ENCODE results near the gene ITGA2.
"Not testable (repeated sequence)": the region's sequence is repeated elsewhere in the genome, so short reads cannot be mapped to it uniquely, and the experiment has no call there.

ITGA2 gene

DNA sequence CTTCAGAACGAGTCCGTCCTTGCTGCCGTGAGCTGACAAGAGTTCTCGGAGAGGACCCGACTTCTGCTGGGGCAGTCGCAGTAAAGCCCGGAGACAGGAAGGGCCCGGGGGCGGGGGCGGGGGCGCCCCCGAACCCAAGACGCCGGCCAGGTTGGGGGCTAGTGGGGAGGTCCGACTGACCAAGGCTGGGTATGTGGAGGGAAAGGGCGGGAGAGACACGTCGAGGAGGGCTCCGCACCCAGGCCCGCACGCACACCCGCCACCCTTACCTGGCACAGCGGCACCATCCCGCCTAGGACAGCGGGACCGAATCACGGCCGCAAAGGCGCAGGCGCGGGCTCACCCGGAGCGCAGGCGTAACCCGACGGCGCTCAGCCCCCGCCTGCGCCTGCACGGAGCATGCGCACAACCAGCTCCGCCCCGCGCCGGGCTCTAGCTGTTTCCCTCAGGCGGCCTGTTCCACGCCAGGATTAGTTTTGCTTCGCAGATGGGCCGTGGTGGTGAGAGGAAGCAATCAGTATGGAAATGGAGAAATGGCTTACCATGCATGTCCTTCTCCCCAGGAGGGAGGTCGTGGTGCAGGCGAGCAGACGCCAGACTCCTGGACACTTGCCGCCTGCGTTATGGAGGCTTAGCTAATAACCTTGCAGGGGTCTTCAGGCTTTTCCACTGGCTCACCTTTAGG is 120.4 kb downstream of the ITGA2 start, which contains the start of gene MOCS2:
TSS of gene MOCS2 (minus strand) at position 315 of the 685 bp plus-strand sequence. CDS start 2,583 bp downstream, outside the sequence.
- peak; percentile 91 for DNase-seq

DNA sequence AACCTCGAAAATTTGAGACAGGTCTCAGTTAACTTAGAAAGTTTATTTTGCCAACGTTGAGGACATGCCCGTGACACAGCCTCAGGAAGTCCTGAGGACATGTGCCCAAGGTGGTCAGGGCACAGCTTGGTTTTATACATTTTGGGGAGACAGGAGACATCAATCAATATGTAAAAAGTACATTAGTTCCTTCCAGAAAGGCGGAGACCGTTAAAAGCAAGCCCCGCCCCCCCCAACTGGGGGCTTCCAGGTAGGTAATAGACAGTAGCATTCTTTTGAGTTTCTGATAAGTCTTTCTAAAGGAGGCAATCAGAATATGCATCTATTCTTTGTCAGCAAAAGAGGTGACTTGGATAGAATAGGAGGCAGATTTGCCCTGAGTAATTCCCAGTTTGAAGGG is 121.0 kb downstream of the ITGA2 start:
- DNase-seq = no peak

DNA sequence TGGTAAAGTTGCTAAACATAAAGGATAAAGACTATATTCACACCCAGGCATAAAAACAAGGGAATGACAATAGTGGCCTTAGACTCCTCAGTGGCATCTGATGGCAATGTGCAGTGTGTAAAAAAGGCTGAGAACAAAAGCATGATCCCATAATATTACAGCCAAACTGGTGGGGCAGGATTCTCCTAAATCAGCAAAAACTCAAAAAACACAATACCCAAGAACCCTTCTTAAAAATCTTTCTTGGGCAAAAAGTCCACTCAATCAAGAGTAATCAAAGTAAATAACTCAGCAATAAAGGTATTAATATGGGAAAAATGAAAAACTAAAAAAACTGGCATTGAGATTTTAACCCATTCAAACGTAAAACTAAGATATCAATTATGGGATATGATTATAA is 122.0 kb downstream of the ITGA2 start:
- no peak for DNase-seq

DNA sequence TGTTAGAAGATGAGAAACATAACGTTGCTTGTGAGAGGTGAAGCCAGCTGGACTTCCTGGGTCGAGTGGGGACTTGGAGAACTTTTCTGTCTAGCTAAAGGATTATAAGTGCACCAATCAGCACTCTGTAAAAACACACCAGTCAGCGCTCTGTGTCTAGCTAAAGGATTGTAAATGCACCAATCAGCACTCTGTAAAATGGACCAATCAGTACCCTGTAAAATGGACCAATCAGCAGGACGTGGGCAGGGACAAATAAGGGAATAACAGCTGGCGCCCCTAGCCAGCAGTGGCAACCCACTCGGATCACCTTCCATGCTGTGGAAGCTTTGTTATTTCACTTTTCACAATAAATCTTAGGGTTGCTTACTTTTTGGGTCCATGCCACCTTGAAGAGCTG is 123.2 kb downstream of the ITGA2 start:
- DNase-seq = not testable (repeated sequence)

DNA sequence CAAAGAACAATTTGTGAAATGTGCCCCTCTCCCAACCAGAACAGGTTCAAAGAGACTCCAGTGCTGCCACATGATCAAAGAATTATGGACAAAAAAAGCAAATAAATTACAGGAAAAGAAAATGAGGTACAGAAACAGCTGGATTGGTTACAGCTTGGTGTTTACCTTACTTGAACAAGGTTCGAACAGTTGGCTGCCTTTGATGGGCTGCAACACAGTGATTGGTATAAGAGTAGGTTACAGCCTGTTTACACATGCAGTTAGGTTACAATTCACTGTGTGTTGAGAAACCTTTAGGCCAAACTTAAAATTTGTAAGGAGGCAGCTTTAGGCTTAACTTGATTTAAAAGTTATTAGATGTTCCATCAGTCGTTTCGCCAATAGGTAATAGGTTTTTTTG is 123.8 kb downstream of the ITGA2 start:
- no peak for DNase-seq

DNA sequence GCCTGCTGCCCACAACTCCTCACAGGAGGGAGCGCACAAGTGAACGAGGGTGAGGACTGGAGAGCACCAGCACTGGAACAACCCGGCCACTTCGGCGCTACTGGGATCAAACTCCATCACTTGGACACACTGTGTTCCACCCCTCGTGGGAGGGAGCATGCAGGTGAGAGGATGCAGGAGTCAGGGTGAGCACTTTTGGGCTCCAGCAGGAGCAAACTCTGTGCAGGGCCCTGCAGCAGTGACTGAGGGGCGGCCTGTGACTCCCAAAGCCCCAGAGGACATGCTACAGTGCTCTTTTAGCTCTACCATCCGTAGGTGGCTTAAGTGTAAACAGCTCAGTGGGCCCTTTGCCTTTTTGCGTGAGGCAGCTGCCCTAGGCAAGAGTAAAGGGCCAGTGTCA is 124.8 kb downstream of the ITGA2 start:
- no peak for DNase-seq

DNA sequence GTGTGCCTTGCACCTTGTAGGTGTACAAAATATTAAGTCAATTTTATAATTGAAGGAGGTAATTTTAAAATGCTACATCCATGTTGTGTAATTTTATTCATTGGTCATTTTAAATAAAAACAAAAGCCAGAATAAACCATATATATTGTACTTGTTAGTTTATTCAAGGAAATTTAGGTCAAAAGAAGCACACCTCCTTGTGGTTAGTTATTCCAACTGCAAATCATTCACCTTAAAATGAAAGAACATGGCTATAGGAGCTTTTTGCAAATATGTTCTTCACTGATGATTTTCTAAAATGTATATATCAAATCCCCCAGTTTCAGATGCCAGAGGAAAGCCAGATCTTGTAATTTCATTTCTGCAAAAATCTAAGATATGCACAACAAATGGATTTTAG is 125.8 kb downstream of the ITGA2 start:
- DNase-seq = no peak

DNA sequence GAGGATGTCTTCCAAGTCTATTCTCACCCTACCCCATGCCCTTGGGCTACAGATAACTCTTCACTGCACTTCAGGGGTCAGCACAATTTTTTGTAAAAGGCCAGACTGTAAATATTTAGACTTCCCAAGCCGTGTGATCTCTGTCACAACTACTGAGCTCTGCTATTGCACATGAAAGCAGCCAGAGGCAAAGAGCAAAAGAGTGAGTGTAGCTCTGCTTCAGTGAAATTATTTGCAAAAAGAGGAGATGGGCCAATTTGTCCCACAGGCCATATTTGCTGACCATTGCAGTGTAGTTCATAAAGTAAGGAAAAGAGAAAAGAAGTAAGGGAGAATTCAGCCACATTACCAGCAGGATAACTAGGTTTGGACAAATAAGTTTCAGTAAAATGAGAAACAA is 127.4 kb downstream of the ITGA2 start:
- no peak for DNase-seq

DNA sequence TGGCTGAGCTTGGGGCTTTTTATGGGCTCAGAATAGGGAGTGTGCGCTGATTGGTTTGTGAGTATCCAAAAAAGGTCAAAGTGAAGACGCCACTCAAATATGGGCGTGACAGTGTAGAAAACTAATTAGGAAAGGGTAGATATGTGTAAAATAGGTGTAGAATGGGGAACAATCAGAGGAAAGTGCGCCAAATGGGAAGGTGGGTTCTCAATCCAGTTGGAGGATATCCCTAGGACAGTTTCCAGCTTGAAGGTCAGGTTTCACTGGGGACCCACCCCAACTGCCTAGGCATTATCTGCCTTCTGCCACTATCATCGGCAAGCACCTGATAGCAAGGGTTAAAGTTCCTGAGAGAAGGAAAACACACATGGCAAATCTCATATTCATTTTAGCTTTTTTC is 129.7 kb downstream of the ITGA2 start:
- DNase-seq = no peak

DNA sequence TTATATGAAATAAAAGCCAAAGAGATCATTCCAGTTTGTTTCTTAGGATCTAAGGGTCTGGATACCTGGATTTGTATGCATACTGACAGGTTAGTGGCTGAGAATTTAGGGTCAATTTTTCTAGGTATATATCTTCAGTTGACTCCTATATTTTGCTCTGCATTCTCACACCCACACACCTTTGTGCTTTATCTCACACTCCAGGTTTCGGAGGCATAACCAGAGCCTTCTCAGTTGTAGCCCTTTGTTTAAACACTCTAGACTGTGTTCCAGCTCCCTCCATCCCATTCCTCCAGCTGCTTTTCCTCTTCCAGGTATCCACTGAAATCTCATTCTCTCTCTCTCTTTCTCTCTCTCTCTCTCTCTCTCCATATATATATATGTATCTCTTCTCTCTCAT is 131.0 kb downstream of the ITGA2 start:
- no peak for DNase-seq

DNA sequence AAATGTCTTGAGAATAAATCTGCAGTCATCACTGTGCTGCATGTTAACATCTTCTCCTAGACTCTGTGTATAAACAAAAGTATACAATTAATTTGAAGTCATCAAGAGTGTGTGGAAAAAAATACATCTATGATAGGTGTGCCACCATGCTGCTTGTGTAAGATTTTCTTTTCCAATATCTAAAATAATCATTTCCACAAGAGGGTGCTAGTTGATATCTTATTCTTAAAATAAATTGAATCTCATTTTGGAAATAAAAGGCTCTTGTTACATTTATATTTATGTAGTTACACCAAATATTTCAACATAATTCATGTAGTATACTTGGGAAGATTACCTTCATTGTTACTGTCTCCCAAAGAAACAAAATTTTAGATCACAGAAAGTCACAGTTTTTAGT is 134.6 kb downstream of the ITGA2 start:
- DNase-seq = no peak

DNA sequence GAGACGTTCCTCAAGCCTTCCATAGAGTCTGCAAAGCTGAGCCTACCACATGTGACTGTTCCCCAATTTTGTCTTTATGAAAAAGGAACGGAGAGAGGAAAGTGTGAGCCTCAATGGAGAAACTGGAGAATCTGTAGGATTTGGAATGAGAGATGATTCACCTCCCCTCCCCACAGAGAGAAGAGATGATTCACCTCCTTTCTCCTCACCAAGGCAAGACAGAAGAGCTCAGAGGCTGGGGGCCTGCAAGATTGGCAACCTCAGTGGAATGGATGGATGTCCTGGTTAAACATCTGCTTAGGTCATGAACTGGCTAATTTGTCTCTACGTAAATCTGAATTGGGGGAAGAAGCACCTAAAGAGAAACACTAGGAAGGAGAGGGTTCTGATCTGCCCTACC is 137.4 kb downstream of the ITGA2 start:
- no peak for DNase-seq

DNA sequence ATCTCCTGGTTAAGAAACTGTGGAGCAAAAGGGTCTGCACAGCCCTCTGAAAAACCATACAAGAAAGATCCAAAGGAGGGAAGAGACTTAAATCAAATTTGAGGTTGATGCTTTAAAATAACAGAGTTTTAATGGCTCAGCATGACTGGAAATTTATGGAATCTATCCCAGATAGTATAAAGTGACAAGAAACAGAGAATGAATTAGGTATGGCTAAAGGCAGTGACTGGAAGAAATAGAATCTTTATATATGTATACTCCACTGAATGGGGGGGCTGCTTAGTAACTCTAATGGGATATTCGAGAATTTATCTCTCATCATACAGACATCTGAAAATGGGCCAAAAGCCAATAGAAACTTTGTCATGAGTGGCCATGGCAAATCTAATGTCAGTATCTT is 138.0 kb downstream of the ITGA2 start:
- no peak for DNase-seq

DNA sequence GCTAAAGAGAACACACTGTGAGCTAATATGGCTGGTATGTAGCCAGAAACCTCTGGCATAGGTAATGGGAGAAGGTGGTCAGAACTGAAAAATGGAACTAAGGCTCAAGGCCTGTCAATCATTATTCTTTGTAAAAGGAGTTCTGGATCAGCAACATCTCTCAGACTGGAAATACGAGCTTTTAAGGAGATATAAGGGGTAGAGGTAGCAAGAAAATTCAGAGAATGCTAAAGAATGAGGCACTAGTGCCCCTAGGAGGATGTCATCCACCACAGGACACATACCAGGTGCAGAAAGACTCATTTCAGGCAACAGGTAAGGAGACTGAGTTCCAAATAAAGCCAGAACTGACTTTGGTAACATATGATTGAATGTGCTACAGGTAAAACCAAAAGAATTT is 139.3 kb downstream of the ITGA2 start:
- no peak for DNase-seq

DNA sequence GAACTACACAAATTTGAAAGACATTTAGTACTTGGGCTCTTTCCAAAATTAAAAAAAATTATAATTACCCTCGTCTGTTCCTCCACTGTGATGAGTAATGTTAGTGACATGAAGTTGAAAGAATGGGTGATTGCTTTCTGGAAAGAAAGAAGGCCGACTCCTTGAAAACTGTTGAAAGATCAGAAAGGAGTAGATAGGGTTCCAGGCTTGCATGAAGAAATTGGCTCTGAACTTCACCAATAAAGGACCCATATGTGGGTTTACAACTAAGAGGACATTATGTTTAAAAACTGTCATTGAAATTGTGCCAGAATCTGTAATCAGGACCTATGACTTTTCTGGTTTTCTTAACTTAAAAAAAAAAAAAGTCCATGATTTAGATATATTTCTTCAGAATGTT is 141.1 kb downstream of the ITGA2 start:
- DNase-seq = no peak

DNA sequence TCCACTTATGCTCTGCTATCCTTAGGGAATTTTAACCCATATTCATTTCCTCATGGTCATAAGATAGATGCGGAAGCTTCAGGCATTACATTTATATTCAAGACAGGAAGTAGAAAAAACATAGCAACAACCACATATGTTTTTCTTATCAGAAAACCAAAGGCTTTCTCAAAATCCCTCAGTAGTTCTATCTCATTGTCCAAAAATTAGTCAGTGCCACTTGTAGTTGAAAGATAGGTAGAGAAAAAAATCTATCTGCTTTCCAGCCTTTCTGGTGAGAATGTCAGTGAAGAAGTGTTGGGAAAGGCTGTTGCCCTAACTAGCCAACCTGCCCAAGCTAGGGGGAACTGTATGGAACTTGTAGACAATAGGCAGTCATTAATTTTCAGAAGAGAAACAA is 143.9 kb downstream of the ITGA2 start:
- DNase-seq = no peak
